HG02885 (cell line): ENCODE data around the gene PKIG.
"Not testable (repeated sequence)": the region's sequence is repeated elsewhere in the genome, so short reads cannot be mapped to it uniquely, and the experiment has no call there.

ENCODE experiments used
- ATAC-seq: cut with Tn5 transposase; IDR thresholded peaks from one replicate; pipeline ENCODE4 v1.9.1; 2021; ENCODE audit warnings: mild to moderate bottlenecking; ENCODE audit not compliant: unreplicated experiment, poor library complexity

The PKIG gene

GRCh38 chr20:44654210-44654609, 71.8 kb downstream of the PKIG start:
- not testable (repeated sequence) for ATAC-seq

- ATAC-seq, result no peak
These were observed 74.1 kb downstream of the PKIG start for GRCh38 chr20:44656448-44656847.

- ATAC-seq, result no peak
These were observed 75.5 kb downstream of the PKIG start for GRCh38 chr20:44657875-44658274.

- no peak for ATAC-seq
These were observed 76.4 kb downstream of the PKIG start for GRCh38 chr20:44658810-44659209.

- ATAC-seq, result no peak
These were observed 77.6 kb downstream of the PKIG start for GRCh38 chr20:44659931-44660330.

- no peak for ATAC-seq
These were observed 78.2 kb downstream of the PKIG start for GRCh38 chr20:44660581-44660980.

GRCh38 chr20:44662261-44662660, 79.9 kb downstream of the PKIG start:
- ATAC-seq, result no peak

- no peak for ATAC-seq
These were observed 81.8 kb downstream of the PKIG start for GRCh38 chr20:44664131-44664530.

- no peak for ATAC-seq
These were observed 83.7 kb downstream of the PKIG start for GRCh38 chr20:44666066-44666465.
